ENCODE measurements around the gene SH3PXD2A.

SH3PXD2A gene

GRCh38 chr10:103680869-103681236 is 174.5 kb downstream of the SH3PXD2A start:
- no peak for TF ChIP-seq CTCF (IDR thresholded peaks at IDR 0.05)

GRCh38 chr10:103679096-103679790 is 176.1 kb downstream of the SH3PXD2A start:
- TF ChIP-seq CTCF (IDR thresholded peaks at IDR 0.05): no peak

- no peak for TF ChIP-seq CTCF (IDR thresholded peaks at IDR 0.05)
Measured at GRCh38 chr10:103678178-103678526, 177.2 kb downstream of the SH3PXD2A start.

GRCh38 chr10:103677486-103678177 is 177.7 kb downstream of the SH3PXD2A start:
- TF ChIP-seq CTCF (IDR thresholded peaks at IDR 0.05): no peak

GRCh38 chr10:103676851-103677417 is 178.4 kb downstream of the SH3PXD2A start:
- no peak for TF ChIP-seq CTCF (IDR thresholded peaks at IDR 0.05)

- no peak for TF ChIP-seq CTCF (IDR thresholded peaks at IDR 0.05)
Measured at GRCh38 chr10:103676058-103676785, 179.2 kb downstream of the SH3PXD2A start.

GRCh38 chr10:103673606-103674005 is 181.8 kb downstream of the SH3PXD2A start:
- TF ChIP-seq CTCF (IDR thresholded peaks at IDR 0.05): no peak
